NCI-H2171 (cell line): ENCODE results near the gene SLX4.
A peak's percentile ranks its signal among the peaks of the same experiment; 100 is the strongest.
"Not testable (repeated sequence)": the region's sequence is repeated elsewhere in the genome, so short reads cannot be mapped to it uniquely, and the experiment has no call there.

Source experiments
- DNase-seq: peaks from one replicate; lab custom pipeline; 2025; lab: John Stamatoyannopoulos, UW

The SLX4 gene

GRCh38 chr16:3611146-3611975, at the start of gene SLX4:
TSS of gene SLX4 (minus strand) at chr16:3611606. CDS start at chr16:3608964, 2,642 bp downstream.
- DNase-seq: peak; percentile 90

- DNase-seq: no peak
Measured at GRCh38 chr16:3659251-3659650, 47.8 kb upstream of the SLX4 start.

GRCh38 chr16:3656491-3657468, 45.4 kb upstream of the SLX4 start:
- DNase-seq: no peak

GRCh38 chr16:3656160-3656490, 44.7 kb upstream of the SLX4 start:
- DNase-seq: not testable (repeated sequence)

GRCh38 chr16:3655396-3656159, 44.2 kb upstream of the SLX4 start:
- no peak for DNase-seq

- DNase-seq: no peak
Measured at GRCh38 chr16:3655030-3655395, 43.6 kb upstream of the SLX4 start.

GRCh38 chr16:3654249-3654991, 43.0 kb upstream of the SLX4 start, which contains the start of gene DNASE1:
TSS of gene DNASE1 (plus strand) at chr16:3654691. CDS start at chr16:3655374, 683 bp downstream.
- DNase-seq: no peak

DNA sequence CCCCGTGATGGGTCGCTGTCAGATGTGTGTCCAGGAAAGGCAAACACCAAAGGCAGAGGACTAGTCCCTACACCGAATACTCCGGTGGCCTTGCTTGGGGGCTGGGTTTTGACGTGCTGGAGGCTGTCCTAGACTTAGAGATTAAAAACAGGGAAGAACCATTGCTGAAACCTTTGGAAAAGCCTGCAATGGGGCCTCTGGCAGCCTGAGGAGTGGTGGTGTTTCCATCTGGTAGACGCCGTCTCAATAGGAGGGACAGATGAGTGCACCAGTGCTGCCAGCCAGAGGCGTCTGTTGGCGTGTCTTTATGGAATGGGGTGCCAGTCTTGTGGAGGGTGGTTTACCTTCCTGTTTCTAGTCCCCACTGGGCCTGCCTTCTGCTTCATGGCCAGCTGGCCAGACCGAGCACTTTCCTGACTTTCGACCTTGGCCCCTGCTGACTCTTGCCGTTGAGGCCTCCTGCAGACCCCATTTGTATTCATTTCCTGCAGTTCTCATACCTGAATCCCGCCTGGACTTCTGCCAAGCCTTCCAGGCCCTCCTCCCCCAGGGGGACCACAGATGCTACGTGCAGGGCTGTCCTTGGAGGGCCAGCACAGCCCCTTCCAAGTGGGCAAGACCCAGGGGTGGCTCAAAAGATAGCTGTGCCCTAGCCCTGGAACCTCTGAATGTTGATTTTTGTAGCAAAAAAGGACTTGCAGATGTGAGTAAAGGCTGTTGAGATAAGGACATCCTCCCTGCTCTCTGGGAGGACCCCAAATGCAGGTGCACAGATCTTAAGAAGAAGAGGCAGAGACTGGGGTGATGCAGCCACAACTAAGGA, 41.2 kb upstream of the SLX4 start:
- DNase-seq: no peak

GRCh38 chr16:3651461-3652372, 40.3 kb upstream of the SLX4 start:
- DNase-seq: no peak

- no peak for DNase-seq
Measured at GRCh38 chr16:3650631-3651265, 39.3 kb upstream of the SLX4 start.

GRCh38 chr16:3646348-3646920, 35.0 kb upstream of the SLX4 start:
- DNase-seq: no peak

DNA sequence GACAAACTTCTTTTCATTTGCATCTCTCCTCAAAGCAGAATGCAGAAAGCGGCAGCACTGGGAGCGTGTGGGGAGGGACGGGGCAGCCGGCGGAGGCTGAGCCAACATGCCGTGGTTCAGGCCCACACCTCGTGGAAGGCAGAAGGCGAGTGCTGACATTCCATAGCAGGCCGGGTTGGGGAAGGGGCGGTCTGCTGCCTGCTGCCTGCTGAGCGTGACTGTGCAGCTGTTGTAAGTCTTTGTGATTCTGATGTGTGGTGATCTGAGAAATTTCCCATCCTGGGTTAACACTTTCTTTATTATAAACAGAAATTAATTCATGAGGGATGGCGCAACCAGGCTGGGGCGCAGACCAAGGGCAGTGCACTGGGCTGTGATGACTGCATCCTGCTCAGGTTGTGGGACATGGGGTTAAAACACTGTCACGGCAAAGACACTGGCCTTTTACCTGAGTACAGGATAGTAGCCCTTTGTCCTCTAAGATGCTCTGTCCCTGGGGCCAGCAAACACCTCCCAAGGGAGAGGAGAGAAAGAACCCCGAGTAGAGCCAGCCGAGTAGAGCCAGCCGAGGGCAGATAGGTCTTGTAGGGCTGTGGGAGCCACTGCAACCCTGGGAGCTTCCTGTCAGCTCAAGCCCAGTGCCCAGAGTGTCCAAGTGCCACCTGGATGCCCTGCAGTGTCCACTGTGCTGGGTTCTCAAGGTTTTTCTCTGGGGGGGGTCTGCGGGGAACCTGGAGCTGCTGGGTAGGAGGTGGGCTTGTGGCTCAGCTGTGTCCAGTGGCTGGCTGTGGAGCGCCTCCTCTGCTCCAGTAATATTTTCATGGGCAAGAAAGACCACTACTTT, 34.3 kb upstream of the SLX4 start:
- no peak for DNase-seq

- no peak for DNase-seq
Measured at GRCh38 chr16:3645108-3645503, 33.7 kb upstream of the SLX4 start.

DNA sequence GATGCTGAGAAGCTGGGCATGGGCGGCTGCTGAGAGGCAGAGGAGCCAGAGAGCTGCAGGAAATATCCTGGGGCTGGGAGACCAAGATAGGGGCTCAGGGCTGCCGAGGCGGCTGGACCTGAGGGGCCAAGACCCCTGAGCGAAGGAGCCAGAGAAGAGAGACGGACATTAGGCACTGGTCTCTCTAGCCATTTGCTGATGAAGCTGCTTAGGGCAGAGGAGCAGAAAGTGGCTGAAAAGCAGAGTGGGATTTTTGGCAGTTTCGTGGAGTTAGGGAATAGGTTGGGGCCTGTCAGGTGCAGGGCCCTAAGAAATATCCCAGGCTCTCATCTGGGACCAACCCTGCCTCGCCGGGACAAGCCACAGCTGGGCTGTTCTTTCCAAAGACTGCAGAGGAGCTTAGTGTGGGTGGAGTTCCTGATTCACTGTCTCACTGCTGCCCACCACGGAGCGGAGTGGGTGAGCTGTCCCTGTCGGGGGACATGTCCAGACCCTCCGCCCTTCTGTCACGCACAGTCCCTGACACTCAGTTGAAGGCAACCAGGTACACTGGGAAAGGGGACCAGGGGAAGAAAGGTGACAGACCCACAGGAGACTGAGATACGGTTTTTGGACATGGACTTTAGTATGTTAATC, 31.8 kb upstream of the SLX4 start:
- no peak for DNase-seq

DNA sequence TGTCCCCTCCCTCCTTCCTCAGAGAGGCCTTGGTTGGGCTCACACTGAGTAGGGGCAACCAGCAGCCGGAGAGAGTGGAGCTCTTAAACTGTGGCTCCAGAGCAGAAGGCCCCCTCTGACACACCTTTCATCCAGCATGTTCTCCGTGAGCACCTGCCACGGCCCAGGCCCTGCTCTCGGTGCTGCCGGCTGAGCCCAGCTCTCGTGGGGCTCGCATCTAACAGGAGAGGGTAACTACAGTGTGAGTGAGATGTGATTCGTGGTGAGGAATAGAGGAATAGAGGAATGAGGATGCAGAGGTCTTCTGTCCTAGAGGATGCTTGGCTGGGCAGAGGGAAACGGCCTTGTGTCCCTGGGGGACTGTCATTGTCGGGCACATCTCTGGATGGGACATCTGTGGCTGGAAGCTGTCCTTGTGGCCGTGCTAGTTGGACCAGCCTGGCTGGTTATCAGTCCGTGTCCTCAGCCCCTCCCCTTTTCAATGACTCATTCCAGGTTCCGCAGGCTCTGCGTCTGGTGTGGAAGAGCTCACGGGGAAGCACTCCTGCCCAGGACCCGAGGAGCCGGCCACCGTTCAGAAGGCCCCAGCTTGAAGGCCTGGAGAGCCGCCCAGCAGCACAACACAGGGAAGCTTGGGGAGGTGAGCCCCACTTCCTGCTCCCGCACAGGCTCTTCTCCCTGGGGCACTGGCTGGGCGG, 31.1 kb upstream of the SLX4 start:
- DNase-seq: no peak

DNA sequence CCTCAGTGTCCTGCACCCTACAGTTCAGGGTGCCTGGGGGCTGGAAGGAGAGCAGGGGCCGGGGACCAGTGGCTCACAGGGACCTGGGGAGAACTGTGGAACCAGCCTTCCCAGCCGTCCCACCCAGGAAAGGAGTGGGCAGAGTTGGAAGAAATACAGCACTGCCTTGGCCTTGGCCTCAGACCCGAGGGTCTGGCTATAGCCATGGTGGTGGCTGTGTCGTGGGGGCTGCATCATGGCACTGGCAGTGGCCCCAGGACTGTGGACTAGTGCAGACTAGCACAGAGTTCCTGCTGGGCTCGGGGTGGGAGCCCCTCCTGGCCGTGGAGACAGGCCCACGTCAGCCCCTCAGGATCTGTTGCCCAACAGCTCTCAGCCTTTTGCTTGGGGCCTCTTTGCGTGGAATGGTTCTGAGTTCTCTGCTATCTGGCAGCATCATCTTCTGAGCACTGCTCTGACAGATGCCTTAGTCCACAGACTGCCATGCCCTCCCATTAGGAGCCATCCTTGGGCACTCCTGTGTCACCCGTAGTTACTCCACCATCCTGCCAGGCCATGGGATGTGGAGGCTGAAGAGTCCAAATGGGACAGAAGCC, 30.5 kb upstream of the SLX4 start:
- DNase-seq: no peak
